SU-DHL-6 (cell line): ENCODE measurements around the gene S100A4.
"Not testable (repeated sequence)": the region's sequence is repeated elsewhere in the genome, so short reads cannot be mapped to it uniquely, and the experiment has no call there.

Experiments
- H2AFZ ChIP-seq: fragments of 200-600 bp; sonication (generic); 2 replicates; pipeline ENCODE4 v1.6.1; 2014; ENCODE audit warnings: low read depth, mild to moderate bottlenecking, moderate library complexity, mixed read lengths, antibody characterized with exemption, low read length; ENCODE audit not compliant: severe bottlenecking
- H3F3A ChIP-seq: fragments of 200-600 bp; shearing (Covaris generic); 2 replicates; pipeline ENCODE4 v1.6.0; 2016; ENCODE audit warnings: antibody characterized with exemption, mild to moderate bottlenecking; ENCODE audit not compliant: insufficient read depth
- H3K27ac ChIP-seq: fragments of 200-600 bp; sonication (generic); 2 replicates; pipeline ENCODE4 v1.5.1; 2016; ENCODE audit warnings: low read depth, mild to moderate bottlenecking, low read length, moderate library complexity, mixed read lengths
- H3K27me3 ChIP-seq: fragments of 200-600 bp; sonication (generic), shearing (Covaris generic); 2 replicates; pipeline ENCODE4 v1.6.0; 2014; ENCODE audit warnings: mild to moderate bottlenecking, low read length
- H3K36me3 ChIP-seq: fragments of 200-600 bp; sonication (generic); 2 replicates; pipeline ENCODE4 v1.6.1; 2014; ENCODE audit warnings: mild to moderate bottlenecking, low read length, mixed read lengths
- H3K4me2 ChIP-seq: fragments of 300-600, 200-600 bp; shearing (Covaris generic), sonication (generic); 2 replicates; pipeline ENCODE4 v1.6.0; 2014; ENCODE audit warnings: low read length, low read depth, mild to moderate bottlenecking; ENCODE audit not compliant: poor library complexity, severe bottlenecking
- H3K4me3 ChIP-seq: fragments of 200-600 bp; sonication (generic); 2 replicates; pipeline ENCODE4 v1.5.1; 2014; ENCODE audit warnings: antibody characterized with exemption, low read length, mild to moderate bottlenecking, mixed read lengths; ENCODE audit not compliant: insufficient read depth, poor library complexity, severe bottlenecking
- H3K79me2 ChIP-seq: fragments of 200-600 bp; sonication (generic); 2 replicates; pipeline ENCODE4 v1.6.1; 2014; ENCODE audit warnings: mild to moderate bottlenecking, low read length, moderate library complexity; ENCODE audit not compliant: insufficient read depth
- H3K9ac ChIP-seq: fragments of 200-600 bp; sonication (generic); 2 replicates; pipeline ENCODE4 v1.7.0; 2014; ENCODE audit warnings: mild to moderate bottlenecking, low read length
- H3K9me2 ChIP-seq: fragments of 200-600 bp; sonication (generic); replicated peaks from 2 replicates; pipeline ENCODE4 v1.6.1; 2014; ENCODE audit warnings: low read length; ENCODE audit not compliant: insufficient read depth
- H3K9me3 ChIP-seq: fragments of 200-600 bp; sonication (generic); 2 replicates; pipeline ENCODE4 v1.6.1; 2014; ENCODE audit warnings: low read length, mixed read lengths; ENCODE audit not compliant: insufficient read depth
- H4K20me1 ChIP-seq: fragments of 200-600 bp; sonication (generic); 2 replicates; pipeline ENCODE4 v1.6.1; 2014; ENCODE audit warnings: low read depth, mild to moderate bottlenecking, antibody characterized with exemption, low read length, moderate library complexity, mixed read lengths
- CTCF ChIP-seq: fragments of 200-600 bp; sonication (generic); IDR thresholded peaks from one replicate; pipeline ENCODE4 v1.5.1; 2017; ENCODE audit warnings: antibody characterized with exemption, mild to moderate bottlenecking, low read length, moderate library complexity; ENCODE audit not compliant: insufficient read depth, poor library complexity, severe bottlenecking
- EZH2phosphoT487 ChIP-seq: fragments of 200-600 bp; sonication (generic), shearing (Covaris generic); conservative IDR thresholded peaks from 2 replicates; pipeline ENCODE4 v1.6.1; 2018; ENCODE audit warnings: mild to moderate bottlenecking, antibody characterized with exemption, low read length, moderate library complexity, mixed read lengths

Gene S100A4

GRCh38 chr1:153563483-153563901 lies 17.9 kb upstream of the S100A4 start:
- Histone ChIP-seq H3K9ac (no peak overlapping the region), H3K79me2 (no peaks in the 10 kb centered on the region), H3K4me3 (no peak overlapping the region), H3K4me2 (no peak overlapping the region), H3K27ac (no peak overlapping the region), H3K9me3 (no peaks in the 10 kb centered on the region), H3K9me2 (no peaks in the 10 kb centered on the region), H4K20me1 (no peaks in the 10 kb centered on the region), H2AFZ (no peak overlapping the region), H3F3A (no peaks in the 10 kb centered on the region), H3K36me3 (no peaks in the 10 kb centered on the region), H3K27me3 (no peaks in the 10 kb centered on the region)
- TF ChIP-seq EZH2phosphoT487 (no peak), CTCF (no peak)

- H3K9ac ChIP-seq, H3K79me2 ChIP-seq, H2AFZ ChIP-seq, H3K9me2 ChIP-seq, H3K27ac ChIP-seq, H3K4me3 ChIP-seq, H3K4me2 ChIP-seq, H3F3A ChIP-seq, H4K20me1 ChIP-seq, H3K9me3 ChIP-seq, H3K27me3 ChIP-seq, H3K36me3 ChIP-seq: not testable (repeated sequence)
These were observed 16.4 kb upstream of the S100A4 start for GRCh38 chr1:153562021-153562420.

- Histone ChIP-seq H3K9me2 (no peaks in the 10 kb centered on the region), H3K9me3 (no peaks in the 10 kb centered on the region), H3K9ac (no peak overlapping the region), H3F3A (no peaks in the 10 kb centered on the region), H3K4me3 (no peak overlapping the region), H4K20me1 (no peaks in the 10 kb centered on the region), H3K79me2 (no peaks in the 10 kb centered on the region), H3K36me3 (no peaks in the 10 kb centered on the region), H2AFZ (no peak overlapping the region), H3K27ac (no peak overlapping the region), H3K4me2 (no peak overlapping the region), H3K27me3 (no peaks in the 10 kb centered on the region)
- TF ChIP-seq CTCF (no peak), EZH2phosphoT487 (no peak)
These were observed 15.9 kb upstream of the S100A4 start for GRCh38 chr1:153561466-153561985.

GRCh38 chr1:153560771-153561465 lies 15.3 kb upstream of the S100A4 start:
- no peak overlapping the region for H3K4me3 ChIP-seq
- no peaks in the 10 kb centered on the region for H4K20me1 ChIP-seq
- no peak for TF ChIP-seq EZH2phosphoT487
- TF ChIP-seq CTCF: no peak
- no peaks in the 10 kb centered on the region for H3K36me3 ChIP-seq
- no peak overlapping the region for H2AFZ ChIP-seq
- H3F3A ChIP-seq: no peaks in the 10 kb centered on the region
- no peak overlapping the region for H3K4me2 ChIP-seq
- H3K27me3 ChIP-seq: no peaks in the 10 kb centered on the region
- no peak overlapping the region for H3K27ac ChIP-seq
- no peaks in the 10 kb centered on the region for H3K9me2 ChIP-seq
- no peaks in the 10 kb centered on the region for H3K9me3 ChIP-seq
- H3K9ac ChIP-seq: no peak overlapping the region
- H3K79me2 ChIP-seq: no peaks in the 10 kb centered on the region
